Stomach (tissue), 9 donors: ENCODE data around the gene ROBO3. TPM values are rescaled to one million over a fixed set of nuclear protein-coding genes. Genes with fewer than 3 reads are reported as not detected.

Source experiments
- DNase-seq, 2 donors: peaks; one replicate each; pipeline versions ENCODE4 v3.0.0 to v3.0.0-alpha.2; 2013 to 2019
- H3K27ac ChIP-seq, 5 donors: fragments of 200-600 bp in 4 of 5; sonication (generic) in 4 of 5; one replicate each; pipeline ENCODE4 v1.5.1; 2013 to 2019; ENCODE audit warnings: mild to moderate bottlenecking in 1 of 5, moderate library complexity in 1 of 5
- H3K27me3 ChIP-seq, 3 donors: fragments of 200-600 bp; sonication (generic); one replicate each; pipeline ENCODE4 v1.5.1; 2017 to 2019; ENCODE audit warnings: mixed run types in 1 of 3
- H3K36me3 ChIP-seq, 4 donors: fragments of 200-600 bp; sonication (generic); 1 replicate in 3 of 4; 2 replicates in 1 of 4; pipeline ENCODE4 v1.5.1; 2016 to 2019
- H3K4me1 ChIP-seq, 4 donors: fragments of 200-600 bp; sonication (generic); one replicate each; pipeline ENCODE4 v1.5.1; 2016 to 2019
- H3K4me3 ChIP-seq, 4 donors: fragments of 200-600 bp; sonication (generic) in 3 of 4; one replicate each; pipeline ENCODE4 v1.5.1; 2016 to 2019; ENCODE audit warnings: mild to moderate bottlenecking in 1 of 4
- H3K9me3 ChIP-seq, 4 donors: fragments of 200-600 bp; sonication (generic); one replicate each; pipeline ENCODE4 v1.5.1; 2016 to 2019
- EP300 ChIP-seq: sonication (generic); formaldehyde crosslinking; IDR thresholded peaks from one replicate; pipeline ENCODE4 v1.6.1; 2017; ENCODE audit warnings: antibody characterized with exemption
- POLR2A ChIP-seq, 4 donors: fragments of 450-650 bp; IDR thresholded peaks; one replicate each; pipeline ENCODE4 v1.6.1; 2016; ENCODE audit warnings: antibody characterized with exemption in 4 of 4, control low read depth in 2 of 4, mild to moderate bottlenecking in 1 of 4, moderate library complexity in 1 of 4
- POLR2AphosphoS5 ChIP-seq, 3 donors: sonication (generic); formaldehyde crosslinking; IDR thresholded peaks; one replicate each; pipeline ENCODE4 v1.6.1; 2016; ENCODE audit warnings: antibody characterized with exemption in 3 of 3
- WGBS, 5 donors: extraction: QIAGEN DNeasy Blood & Tissue Kit in 3 of 5; methylation state at CpG; one replicate each; pipeline versions ENCODE4 v1.1.5 to v1.1.7; 2013 to 2018; 5-methylcytosine and 5-hydroxymethylcytosine counted together
- intact Hi-C: fragments of 100-400 bp; cut with DNase I; formaldehyde crosslinking; loops from one replicate; pipeline ENCODE4 v1.15.1; 2023; ENCODE audit warnings: low total_unique reads
- polyA plus RNA-seq, 3 donors: library from polyadenylated mRNA; stranded (reverse); fragments of 200-250 nt; gene quantifications; one replicate each; pipeline ENCODE4 v1.2.3, GENCODE V29; 2013
- total RNA-seq, 5 donors: library from RNA; depleted of rRNA; stranded (reverse); fragments of >200 nt; gene quantifications; one replicate each; pipeline versions ENCODE4 v1.1.0 to v1.2.3, GENCODE V29; 2014 to 2016
- TF ChIP-seq, protein P1 (sequence below), 7 experiments: fragments of 450-650 bp in 4 of 7; fragments of 200-600 bp in 3 of 7; sonication (generic) in 3 of 7; IDR thresholded peaks; one replicate each; pipeline ENCODE4 v1.5.1; 2016 to 2019; ENCODE audit warnings: antibody characterized with exemption in 7 of 7, control low read depth in 2 of 7, mild to moderate bottlenecking in 1 of 7
- donor health status: healthy with polysubstance abuse.
- donor health status: Bipolar disorder and iron deficiency.
- donor health status: healthy.

Gene ROBO3
- total and polyA plus RNA-seq, 8 donors: 1.7 to 39.1 (median 5.1) TPM; not detected in 1

DNA sequence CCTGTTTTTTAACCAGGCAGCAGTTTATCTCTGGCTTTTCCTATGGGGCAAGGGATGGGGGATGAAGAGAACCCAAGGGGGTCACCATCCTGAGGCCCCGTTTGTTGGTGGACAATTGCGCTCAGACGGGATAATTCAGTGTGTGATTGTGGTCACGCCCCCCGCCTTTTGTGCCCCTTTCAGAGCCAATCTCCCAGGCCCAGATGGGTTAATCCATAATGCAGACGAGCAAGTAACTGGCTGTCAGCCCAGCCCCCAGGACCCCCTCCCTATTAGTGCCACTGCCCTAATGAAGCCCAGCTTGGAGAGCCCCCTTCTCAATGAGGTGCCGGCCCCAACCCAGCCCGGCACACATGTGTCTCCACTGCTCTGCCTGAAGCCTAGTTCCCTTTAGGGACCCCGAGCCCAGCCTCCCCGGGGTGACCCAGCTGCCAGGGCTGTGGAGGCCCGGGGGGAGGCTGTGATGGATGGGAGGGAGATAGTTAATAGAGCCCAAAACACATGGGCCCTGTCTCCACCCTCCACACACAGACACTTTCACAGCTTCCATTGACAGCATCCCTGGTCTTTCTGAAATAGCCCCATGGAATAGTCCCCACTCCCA is 19.1 kb upstream of the ROBO3 start:
- peaks cover 7 to 99% (median 76%) of the 10 kb centered on the region in 3 donors for H3K27me3 ChIP-seq
- H3K4me3 ChIP-seq: no peak overlapping the region
- H3K9me3 ChIP-seq: peaks cover 0 to 6% (median 0%) of the 10 kb centered on the region in 4 donors
- TF ChIP-seq POLR2A (IDR thresholded peaks at IDR 0.05): no peak
- TF ChIP-seq, protein P1, sequence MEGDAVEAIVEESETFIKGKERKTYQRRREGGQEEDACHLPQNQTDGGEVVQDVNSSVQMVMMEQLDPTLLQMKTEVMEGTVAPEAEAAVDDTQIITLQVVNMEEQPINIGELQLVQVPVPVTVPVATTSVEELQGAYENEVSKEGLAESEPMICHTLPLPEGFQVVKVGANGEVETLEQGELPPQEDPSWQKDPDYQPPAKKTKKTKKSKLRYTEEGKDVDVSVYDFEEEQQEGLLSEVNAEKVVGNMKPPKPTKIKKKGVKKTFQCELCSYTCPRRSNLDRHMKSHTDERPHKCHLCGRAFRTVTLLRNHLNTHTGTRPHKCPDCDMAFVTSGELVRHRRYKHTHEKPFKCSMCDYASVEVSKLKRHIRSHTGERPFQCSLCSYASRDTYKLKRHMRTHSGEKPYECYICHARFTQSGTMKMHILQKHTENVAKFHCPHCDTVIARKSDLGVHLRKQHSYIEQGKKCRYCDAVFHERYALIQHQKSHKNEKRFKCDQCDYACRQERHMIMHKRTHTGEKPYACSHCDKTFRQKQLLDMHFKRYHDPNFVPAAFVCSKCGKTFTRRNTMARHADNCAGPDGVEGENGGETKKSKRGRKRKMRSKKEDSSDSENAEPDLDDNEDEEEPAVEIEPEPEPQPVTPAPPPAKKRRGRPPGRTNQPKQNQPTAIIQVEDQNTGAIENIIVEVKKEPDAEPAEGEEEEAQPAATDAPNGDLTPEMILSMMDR (IDR thresholded peaks at IDR 0.05): no peak
- no peak for TF ChIP-seq EP300
- no peak for TF ChIP-seq POLR2AphosphoS5 (IDR thresholded peaks at IDR 0.05)
- peaks cover 12 to 28% (median 19%) of the 10 kb centered on the region in 4 donors for H3K4me1 ChIP-seq
- DNase-seq: no peak
- no peaks in the 10 kb centered on the region for H3K36me3 ChIP-seq
- no peak overlapping the region for H3K27ac ChIP-seq
- 10 to 19% (median 14%) methylated on average over 11 of the region's 11 CpGs for whole genome bisulfite sequencing, 5 donors
- intact Hi-C loops: no loop called here

GRCh38 chr11:124859171-124859570 is 6.1 kb upstream of the ROBO3 start:
- H3K4me1 ChIP-seq: peaks cover 9 to 18% (median 16%) of the 10 kb centered on the region in 4 donors
- DNase-seq: no peak
- TF ChIP-seq POLR2AphosphoS5 (IDR thresholded peaks at IDR 0.05): no peak
- TF ChIP-seq POLR2A (IDR thresholded peaks at IDR 0.05): no peak
- TF ChIP-seq EP300: no peak
- TF ChIP-seq, protein P1 (IDR thresholded peaks at IDR 0.05): no peak
- H3K27me3 ChIP-seq: peaks cover 4 to 82% (median 41%) of the 10 kb centered on the region in 3 donors
- WGBS, 5 donors: 75 to 89% (median 85%) methylated on average over 2 of the region's 2 CpGs
- intact Hi-C loops: no loop called here
- no peak overlapping the region for H3K4me3 ChIP-seq
- no peak overlapping the region for H3K27ac ChIP-seq
- H3K9me3 ChIP-seq: peaks cover 0 to 8% (median 3%) of the 10 kb centered on the region in 4 donors
- H3K36me3 ChIP-seq: no peaks in the 10 kb centered on the region

DNA sequence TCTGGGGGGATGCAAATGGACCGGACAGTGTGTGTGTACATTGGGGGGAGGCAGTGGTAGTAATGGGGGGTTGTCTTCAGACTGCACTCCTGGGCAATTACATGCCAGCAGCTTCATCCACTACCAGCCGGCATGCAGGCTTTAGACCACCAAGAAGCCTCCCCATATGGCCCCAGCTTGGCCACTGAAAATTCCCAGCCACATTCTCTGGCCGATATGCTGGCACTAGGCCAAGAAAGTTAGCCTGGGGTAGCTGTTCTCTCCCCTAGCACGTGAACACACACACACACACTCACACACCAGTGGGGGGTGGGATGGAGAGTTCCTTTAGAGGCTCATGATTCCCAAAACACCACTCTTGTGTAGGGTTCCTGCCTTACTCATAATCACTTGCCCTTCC is 3.6 kb upstream of the ROBO3 start:
- H3K4me3 ChIP-seq: no peak overlapping the region
- H3K27me3 ChIP-seq: peaks cover 13 to 90% (median 66%) of the 10 kb centered on the region in 3 donors
- no peaks in the 10 kb centered on the region for H3K9me3 ChIP-seq
- intact Hi-C loops: no loop called here
- no peak for TF ChIP-seq EP300
- no peak for TF ChIP-seq POLR2A (IDR thresholded peaks at IDR 0.05)
- TF ChIP-seq, protein P1 (IDR thresholded peaks at IDR 0.05): no peak
- TF ChIP-seq POLR2AphosphoS5 (IDR thresholded peaks at IDR 0.05): no peak
- H3K36me3 ChIP-seq: no peaks in the 10 kb centered on the region
- peaks cover 23 to 41% (median 39%) of the 10 kb centered on the region in 4 donors for H3K4me1 ChIP-seq
- no peak for DNase-seq
- 22 to 37% (median 31%) methylated on average over 4 of the region's 4 CpGs for WGBS, 5 donors
- no peak overlapping the region for H3K27ac ChIP-seq

DNA sequence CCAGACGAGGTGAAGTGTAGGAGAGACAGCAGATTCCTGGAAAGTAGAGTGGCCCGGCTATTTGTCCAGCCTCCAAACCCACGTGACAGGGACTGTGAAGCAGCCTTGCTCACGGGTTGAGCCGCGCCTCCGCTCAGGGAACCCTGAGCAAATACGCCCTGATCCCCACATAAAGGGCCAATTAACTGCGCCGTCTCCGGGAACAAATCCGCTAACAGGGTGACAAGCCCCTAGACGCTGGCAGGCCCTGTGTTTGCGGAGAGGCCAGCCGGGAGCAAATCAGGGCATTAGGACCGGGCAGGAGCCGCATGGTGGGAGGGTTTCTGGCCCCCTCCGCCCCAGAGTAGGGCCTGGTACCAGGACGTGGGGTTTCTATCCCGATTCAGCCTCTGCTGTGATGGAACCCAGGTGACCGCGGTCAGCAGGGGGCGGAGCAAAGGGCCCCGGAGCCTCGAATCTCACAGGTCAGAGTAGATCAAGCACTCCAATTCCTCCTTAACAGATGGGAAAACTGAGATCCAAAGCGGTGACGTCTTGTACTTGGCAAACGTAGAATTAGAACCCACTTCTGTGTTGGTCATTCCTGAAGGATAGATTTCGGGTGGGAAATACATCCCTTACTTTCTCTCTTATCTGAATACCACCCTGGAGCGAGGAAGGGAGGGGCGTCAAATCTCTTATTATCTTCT is 2.0 kb upstream of the ROBO3 start:
- DNase-seq: peak; percentile 56 to 73
- H3K27ac ChIP-seq: no peak overlapping the region
- H3K4me1 ChIP-seq: peaks cover 23 to 57% (median 45%) of the 10 kb centered on the region in 4 donors
- 1 to 5% (median 4%) methylated on average over 26 to 31 of the region's 31 CpGs for WGBS, 5 donors
- peaks cover 17 to 98% (median 75%) of the 10 kb centered on the region in 3 donors for H3K27me3 ChIP-seq
- H3K36me3 ChIP-seq: no peaks in the 10 kb centered on the region
- TF ChIP-seq POLR2AphosphoS5 (IDR thresholded peaks at IDR 0.05) (no peak), EP300 (no peak), POLR2A (IDR thresholded peaks at IDR 0.05) (no peak)
- TF ChIP-seq, protein P1 (IDR thresholded peaks at IDR 0.05): no peak
- intact Hi-C loops: no loop called here
- no peaks in the 10 kb centered on the region for H3K9me3 ChIP-seq
- H3K4me3 ChIP-seq: peak overlapping the region; percentile 5 to 44 (median 28)
